Medulla oblongata (tissue), 1 donor: ENCODE measurements around the gene SYNGR1.
A peak's percentile ranks its signal among the peaks of the same experiment; 100 is the strongest.
"Not testable (repeated sequence)": the region's sequence is repeated elsewhere in the genome, so short reads cannot be mapped to it uniquely, and the experiment has no call there.

Source experiments
- DNase-seq: peaks from one replicate; pipeline ENCODE4 v3.0.0-alpha.2; 2015; ENCODE audit errors: extremely low spot score

The SYNGR1 gene

DNA sequence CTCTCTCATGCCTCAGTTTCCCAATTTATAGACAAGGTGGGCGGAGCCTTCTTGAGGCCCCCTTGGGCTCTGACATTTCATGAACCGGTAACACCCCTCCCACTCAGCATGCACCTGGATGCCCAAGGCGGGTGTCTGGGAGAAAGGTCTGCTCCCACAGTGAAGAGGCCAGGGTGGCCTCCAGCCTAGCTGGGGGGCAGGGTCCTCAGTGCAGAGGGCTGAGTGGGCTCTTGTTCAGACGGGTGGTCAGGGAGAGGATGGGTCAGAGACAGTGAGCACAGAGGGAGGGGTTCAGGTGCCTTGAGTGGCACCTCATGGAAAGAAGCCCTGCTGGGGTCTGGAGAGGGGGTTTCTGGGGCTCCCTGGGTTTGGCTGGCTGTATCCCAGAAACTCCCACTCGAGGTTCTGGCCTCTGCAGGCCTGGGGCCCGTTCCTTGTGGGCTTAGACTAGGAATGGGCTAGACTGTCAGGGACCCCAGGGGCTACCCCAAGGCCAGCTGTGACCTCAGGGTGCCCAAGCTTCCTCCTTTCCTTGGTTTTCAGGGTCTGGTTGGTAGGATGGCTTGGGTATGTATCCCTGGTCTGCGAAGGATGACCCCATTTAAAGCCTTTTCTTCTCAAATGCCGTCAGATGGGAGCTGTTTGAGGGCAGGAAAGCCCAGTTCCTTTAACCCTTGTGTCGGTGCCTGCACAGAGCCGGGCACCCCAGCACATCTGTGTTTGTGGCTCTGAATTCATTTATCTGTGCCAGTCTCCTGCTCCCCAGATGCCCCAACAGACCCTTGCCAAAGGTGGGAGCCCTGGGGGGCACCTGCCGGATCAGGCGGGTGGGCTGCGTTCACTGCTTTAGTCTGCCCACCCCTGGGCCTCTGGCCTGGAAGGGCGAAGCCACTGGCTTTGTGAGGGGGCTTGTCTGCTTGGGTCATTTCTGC lies 1.2 kb downstream of the SYNGR1 start:
- no peak for DNase-seq

DNA sequence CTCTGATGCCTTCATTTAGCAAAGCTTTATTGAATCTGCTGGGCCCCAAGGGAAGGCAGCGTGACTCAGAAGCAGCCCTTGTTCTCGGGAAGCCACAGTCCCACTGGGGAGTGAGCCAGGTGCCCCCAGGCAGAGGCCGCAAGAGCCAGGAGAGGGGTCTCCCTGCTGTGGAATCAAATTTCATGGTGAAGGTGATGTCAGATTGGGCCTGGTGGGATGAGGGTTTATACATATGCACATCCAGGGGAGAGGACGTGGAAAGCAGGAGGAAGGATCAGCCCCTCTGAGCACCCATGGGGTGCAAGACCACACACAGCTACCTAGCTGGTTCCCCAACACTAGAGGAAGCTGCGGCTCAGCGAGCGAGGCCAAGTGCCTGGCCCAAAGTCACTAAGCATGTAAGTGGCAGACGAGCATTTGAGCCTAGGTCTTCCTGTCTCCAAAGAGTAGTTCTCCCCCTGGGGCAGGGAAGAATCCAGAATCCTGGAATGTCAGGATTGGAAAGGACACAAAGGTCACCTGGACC lies 2.0 kb downstream of the SYNGR1 start:
- no peak for DNase-seq

DNA sequence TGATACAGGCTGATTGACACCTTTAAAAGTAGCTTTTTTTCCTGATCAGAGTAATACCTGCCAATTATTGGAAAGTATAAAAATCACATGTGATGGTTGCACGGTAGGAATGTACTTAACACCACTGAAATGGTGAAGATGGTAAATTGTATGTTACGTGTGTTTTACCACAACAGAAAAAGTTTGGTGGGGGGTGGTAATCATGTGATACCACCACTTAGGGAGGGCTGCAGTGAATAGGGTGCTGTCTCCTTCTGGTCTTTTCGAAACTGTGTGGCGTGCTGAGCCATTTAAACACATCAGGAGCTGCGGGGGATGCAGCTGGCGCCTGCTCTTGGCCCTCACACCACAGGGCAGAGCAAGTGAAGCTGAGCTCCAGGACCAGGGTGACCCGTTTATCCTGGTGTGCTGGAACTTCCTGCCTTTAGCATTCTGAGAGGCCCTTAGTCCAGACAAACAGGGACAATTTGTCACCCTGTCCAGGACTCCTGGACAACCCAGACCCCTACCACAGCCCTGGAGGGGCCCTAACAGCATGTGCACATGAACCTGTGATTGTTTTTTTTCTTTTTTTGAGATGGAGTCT lies 2.6 kb downstream of the SYNGR1 start:
- DNase-seq = no peak

DNA sequence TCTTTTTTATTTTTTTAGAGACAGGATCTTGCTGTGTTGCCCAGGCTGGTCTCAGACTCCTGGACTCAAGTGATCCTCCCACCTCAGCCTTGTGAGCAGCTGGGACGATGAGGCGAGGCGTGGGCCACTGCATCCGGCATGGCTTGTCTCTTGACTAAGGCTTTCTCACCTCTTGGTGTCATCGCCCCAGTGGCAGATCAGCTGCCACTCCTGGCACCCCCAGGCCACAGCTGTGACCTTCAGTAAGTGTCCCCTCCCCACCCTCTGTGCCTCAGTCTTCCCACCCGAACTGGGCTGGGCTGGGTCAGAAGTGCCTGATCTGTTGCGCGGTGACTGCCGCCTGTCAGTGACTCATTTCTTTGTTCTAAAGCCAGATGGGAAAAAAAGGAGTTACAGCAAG lies 3.6 kb downstream of the SYNGR1 start:
- no peak for DNase-seq

DNA sequence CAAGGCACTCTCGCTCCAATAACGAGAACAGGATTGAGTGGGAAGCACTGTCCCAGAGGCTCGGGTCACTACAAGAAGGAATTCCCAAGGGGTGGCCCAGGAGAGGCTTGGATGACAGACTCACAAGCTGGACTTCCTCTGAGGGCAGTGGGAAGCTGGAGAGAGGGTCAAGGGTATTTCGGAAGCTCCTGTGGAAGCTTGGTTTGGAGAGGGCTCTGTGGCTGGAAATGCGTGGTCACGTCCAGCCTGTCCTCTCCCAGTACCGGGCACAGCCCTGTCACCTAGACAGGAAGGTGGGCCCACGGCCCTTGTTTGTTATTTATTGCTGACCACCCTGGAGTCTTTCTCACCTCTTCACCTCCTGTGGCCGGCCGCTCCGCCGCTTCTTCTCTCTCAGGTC lies 5.3 kb downstream of the SYNGR1 start:
- DNase-seq = no peak

DNA sequence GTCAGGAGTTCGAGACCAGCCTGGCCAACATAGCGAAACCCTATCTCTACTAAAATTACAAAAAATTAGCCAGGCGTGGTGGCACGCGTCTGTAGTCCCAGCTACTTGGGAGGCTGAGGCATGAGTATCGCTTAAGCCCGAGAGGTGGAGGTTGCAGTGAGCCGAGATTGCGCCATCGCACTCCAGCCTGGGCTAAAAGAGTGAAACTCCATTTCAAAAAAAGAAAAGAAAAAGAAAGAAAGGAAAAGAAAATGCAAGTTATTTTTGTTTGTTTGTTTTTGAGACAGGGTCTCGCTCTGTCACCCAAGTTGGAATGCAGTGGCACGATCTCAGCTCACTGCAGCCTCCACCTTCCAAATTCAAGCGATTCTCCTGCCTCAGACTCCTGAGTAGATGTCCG lies 6.0 kb downstream of the SYNGR1 start:
- not testable (repeated sequence) for DNase-seq

DNA sequence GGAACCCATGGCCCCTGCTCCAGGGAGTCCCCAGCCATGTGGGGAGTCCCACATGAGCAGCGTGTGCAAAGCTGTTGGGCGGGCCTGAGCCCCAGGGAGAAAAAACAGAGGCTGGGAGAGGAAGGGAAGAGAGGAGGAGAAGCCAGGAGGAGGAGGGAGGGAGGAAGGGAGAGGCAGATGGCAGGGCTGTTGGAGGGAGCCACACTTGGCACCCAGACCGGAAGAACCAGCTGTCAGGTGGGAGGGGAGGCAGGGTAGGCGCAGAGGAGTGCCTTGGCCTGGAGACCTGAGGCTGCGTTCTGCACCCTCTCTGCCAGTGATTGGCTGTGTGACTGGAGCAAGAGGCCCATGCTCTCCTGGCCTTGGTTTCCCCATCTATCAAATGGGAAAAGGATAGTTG lies 6.7 kb downstream of the SYNGR1 start:
- no peak for DNase-seq

DNA sequence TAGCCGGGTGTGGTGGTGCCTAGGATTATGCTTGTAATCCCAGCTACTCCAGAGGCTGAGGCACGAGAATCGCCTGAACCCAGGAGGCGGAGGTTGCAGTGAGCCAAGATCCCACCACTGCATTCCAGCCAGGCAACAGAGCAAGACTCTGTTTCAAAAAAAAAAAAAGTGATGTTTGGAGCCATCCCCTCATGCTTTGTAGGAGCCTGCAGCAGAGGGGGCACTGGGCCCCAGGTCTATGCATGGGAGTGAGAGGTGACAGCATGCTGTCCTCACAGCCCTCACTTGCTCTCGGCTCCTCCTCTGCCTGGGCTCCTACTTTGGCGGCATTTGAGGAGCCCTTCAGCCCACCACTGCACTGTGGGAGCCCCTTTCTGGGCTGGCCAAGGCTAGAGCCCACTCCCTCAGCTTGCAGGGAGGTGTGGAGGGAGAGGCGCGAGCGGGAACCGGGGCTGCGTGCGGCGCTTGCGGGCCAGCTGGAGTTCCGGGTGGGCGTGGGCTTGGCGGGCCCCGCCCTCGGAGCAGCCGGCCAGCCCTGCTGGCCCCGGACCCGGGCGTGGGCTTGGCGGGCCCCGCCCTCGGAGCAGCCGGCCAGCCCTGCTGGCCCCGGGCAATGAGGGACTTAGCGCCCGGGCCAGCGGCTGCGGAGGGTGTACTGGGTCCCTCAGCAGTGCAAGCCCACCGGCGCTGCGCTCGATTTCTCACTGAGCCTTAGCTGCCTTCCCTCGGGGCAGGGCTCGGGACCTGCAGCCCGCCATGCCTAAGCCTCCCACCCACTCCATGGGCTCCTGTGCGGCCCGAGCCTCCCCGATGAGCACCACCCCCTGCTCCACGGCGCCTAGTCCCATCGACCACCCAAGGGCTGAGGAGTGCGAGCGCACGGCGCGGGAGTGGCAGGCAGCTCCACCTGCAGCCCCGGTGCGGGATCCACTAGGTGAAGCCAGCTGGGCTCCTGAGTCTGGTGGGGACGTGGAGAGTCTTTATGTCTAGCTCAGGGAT lies 7.6 kb downstream of the SYNGR1 start:
- DNase-seq = not testable (repeated sequence)

DNA sequence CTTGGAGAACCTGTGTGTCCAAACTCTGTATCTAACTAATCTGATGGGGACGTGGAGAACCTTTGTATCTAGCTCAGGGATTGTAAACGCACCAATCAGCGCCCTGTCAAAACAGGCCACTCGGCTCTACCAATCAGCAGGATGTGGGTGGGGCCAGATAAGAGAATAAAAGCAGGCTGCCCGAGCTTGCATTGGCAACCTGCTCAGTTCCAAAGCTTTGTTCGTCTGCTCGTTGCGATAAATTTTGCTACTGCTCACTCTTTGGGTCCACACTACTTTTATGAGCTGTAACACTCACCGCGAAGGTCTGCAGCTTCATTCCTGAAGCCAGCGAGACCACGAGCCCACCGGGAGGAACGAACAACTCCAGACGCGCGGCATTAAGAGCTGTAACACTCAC lies 8.4 kb downstream of the SYNGR1 start:
- not testable (repeated sequence) for DNase-seq

DNA sequence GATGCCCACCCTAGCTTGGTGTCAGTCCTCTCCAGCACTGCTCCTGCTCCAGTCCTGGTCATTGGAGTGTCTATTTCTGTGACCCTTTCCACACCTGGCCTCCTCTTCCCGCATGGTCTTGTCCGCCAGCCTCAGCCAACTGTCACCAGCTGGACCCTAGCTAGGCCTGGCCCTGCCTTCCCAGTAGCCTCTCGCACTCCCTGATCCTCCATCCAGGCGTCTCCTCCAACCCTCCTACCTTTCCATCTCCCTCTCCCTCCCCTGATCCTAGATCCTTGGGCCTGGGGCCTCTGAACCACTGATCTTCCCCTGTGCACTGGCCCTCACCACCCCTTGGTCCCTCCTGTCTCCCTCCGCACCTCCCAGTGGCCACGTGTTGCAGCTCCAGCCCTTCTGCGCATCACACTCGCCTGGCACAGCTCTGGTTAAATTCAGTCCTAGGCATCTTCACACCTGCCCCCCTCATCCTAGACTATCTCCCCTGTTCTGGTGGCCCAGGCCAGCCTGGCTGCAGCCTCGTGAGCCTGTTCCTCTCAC lies 9.9 kb downstream of the SYNGR1 start:
- DNase-seq = no peak

DNA sequence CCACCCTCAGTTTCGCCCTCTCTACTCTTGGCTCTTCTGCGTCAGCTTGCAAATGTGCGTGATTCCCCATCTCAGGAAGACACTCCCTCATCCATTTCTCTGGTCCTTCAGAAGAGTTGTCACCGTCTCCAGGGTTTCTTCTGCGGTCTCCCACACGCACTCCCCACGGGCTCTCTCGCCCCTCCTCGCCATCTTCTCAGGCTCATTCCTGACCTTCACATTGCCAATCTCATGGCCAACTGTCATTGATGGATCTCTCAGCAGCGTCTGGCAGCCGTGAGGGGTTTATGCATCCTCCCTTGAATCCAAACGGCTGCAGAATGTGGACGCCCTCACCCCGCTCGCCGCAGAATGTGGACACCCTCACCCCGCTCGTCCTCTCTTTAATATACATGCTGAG lies 10.5 kb downstream of the SYNGR1 start:
- DNase-seq = no peak

DNA sequence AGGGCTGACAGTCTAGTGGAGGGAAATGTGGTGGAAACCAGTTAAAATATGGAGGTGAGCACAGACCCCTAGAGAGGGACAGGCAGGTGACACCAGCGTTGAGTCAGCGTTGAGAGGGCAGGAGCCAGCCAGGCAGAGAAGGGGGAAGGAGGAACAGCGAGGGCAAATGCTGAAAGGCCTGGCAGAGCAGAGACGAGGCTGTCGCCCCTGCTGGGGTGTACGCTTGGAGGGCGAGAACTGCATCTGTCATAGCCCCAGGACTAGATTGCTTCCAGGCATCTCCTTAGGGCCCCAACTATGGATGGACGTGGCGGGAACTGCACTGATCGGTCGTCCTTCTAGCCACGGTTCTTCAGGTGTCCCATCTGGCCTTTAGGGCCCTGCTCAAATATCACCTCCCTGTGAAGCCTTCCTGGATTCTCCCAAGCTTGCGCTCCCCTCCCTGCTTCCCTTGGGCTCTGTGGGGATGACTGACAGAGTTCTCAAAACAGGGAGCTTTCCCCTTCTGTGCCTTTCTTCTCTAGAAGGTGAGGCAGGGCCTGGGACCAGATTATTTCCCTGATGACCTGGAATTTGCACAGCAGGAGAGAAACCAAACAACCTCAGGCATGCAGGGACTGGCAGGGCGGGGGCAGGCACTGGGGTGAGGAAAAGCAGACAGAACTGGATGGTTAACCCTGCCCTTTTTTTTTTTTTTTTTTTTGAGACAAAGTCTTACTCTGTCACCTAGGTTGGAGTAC lies 11.1 kb downstream of the SYNGR1 start:
- DNase-seq = no peak

DNA sequence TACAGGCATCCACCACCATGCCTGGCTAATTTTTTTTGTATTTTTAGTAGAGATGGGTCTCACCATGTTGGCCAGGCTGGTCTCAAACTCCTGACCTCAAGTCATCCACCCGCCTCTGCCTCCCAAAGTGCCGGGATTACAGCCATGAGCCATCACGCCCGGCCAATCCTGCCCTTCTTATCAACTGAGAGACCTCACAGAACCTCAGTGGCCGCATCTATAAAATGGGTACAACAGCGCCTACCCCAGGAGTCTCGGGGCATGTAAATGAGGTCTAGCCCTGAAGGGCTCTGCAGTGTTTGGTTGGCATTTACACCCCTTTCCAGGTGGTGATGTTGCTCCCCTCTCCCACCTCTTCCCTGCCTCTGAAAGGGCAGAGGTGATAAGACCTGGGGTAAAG lies 11.7 kb downstream of the SYNGR1 start:
- no peak for DNase-seq

DNA sequence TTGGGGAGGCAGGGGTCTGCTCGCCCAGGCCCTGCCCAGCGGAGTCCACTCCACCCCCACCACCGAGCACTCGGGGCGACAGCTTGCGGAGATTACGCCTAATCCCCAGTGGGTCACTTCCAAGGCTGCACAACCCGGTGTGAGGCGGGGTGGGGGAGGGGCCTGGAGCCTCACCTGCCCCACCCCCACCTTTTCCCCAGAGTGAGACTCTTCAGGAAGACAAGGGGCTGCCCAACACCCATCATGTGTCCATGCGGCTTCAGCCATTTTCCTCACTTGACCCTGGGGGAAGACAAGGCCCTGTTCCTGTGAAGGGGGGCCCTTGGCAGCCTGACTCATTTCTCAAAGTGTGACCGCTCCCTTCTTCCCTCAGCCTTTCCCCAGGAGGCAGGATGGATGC lies 12.5 kb downstream of the SYNGR1 start:
- DNase-seq = no peak

DNA sequence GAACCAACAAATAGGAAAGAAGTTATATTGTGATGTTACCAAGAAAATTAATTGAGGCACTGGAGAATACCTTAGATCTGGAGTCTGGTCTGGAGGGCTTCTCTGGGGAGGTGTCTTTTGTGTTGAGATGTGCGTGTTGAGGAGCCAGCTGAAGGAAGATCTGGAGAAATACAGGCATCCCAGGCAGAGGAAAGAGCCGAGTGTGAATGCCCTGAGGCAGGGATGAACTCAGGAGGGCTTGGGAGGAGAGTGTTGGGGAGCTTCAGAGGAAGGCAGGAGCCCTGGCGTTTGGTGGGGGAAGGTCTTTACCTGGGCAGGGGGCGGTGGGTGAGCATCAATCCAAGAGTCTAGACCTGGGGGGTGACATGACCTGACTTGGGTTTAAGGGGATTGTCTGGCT lies 13.1 kb downstream of the SYNGR1 start:
- DNase-seq = no peak

DNA sequence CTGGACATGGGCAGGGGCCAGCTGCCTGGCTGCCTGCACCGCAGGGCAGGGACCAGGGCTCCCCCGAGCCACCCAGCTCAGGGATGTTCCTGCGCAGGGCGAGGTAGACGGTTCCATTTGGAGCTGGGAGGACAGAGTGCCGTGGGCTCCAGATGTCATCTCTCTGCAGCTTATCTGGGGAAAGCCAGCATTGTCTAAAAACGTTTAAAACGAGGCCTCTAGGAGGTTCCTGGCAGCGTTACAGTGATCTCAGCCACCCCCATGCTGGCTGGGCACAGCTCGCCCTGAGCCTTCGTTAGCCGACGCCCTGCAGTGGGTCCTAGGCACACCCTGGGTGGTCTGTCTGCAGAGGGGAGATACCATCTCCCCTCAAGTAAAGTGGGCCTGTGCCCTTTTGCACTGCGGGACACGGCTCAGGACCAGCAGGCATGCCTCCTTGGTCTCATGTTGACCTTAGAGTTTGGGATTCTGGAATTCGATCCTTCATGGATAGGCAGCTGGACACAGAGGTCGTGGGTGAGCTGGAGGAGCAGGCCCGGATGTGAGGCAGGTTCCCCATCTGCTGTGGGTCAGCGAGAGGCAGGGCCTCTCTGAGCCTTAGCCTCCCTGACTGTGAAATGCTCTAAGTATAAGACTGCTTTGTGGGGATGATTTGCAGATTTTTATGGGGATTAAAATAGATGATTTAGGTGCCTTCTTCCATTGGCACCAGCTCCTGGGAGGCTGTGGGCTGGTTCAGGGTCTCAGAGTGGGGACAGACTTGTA lies 14.1 kb downstream of the SYNGR1 start:
- DNase-seq = no peak

DNA sequence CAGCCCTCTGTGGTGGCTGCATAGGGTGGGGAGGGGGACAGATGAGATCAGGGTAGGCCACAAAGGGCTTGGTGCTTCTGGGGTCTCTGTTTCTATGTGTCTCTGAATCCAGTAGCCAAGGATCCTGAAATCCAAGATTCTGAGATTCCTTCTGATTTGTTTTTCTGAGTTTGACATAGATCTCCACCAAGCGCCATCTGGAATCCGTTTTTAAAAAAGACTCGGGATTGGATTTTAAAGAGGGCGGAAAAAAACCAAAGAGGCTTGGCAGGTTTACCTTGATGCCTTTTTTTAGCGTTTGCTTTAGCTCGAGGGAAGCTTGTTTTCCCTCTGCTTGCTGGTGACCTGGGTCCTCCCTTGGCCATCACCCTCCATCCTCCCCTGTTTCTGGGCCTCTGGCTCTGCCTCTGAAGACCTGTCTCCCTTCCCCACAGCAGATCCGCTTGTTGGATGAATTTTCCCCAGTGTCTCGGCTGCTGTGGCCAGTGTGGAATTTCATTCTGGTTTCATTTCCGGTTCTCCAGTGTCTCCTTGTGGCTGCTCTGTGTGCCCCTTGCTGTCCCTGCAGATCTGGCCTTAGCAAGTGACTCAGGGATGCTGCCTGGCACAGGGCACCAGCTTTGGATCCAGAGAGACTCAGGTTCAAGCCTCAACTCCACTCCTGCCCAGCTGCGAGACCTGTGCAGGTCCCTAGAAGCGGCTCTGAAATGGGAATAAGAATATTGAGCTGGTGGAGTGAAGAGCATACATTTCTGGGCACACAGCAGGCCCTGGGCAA lies 15.1 kb downstream of the SYNGR1 start:
- DNase-seq = no peak

DNA sequence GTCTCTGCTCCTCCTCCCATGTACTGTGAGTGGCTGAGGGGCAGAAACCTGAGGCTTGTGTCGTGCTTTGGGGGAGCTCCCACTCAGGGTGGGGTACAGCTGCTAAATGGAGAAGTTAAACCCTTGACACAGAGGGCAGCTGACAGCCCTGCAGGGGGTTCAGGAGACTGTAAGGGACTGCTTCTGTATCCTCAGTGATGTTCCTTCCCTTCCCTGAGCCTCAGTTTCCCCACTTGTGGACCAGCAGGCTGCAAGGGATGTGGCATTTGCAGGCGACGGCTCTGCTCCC lies 15.6 kb downstream of the SYNGR1 start:
- DNase-seq = no peak

DNA sequence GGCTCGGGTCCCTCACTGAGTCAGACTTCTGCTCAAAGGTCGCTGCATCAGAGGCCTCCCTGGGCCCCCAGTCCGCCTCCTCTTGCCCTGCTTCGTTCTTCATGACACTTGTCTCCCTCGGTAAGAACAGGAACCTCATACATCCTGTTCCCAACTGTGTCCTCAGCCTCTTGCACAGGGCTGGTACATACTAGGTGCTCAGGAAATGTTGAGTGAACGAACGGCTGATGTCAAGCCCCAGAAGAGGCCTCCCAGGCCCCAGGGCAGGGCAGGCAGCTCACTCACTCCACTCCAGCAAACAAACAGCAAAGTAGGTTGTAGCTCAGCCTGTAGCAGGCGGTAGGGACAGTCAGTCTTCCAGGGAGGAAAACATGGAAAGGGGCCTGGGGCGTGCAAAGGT lies 17.2 kb downstream of the SYNGR1 start:
- DNase-seq = no peak

DNA sequence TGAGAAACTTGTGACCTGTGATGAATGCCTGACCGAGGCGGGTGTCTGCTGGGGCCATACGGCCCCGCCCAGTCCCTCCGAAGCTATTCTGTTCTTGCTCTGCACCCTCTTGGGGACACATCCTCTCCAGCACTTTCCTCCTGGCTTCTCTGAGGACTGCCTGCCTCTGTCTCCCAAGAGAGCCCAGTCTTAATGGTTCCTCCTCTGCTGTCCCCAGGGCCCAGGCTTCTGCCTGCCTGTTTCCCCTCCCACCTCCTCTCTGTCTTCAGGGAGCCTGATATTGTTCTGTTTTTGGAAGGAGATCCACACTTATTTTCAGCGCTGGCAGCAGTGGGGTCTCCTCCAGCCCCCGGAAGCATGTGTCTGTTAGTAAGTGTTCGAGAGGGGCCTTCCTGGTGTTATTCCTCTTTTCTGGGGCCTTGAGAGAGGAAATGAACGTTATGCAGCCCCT lies 18.7 kb downstream of the SYNGR1 start:
- DNase-seq = peak; percentile 42
